HG03095 (cell line): ENCODE measurements around the gene CSF2RB.

ENCODE experiments used
- ATAC-seq: cut with Tn5 transposase; IDR thresholded peaks from one replicate; pipeline ENCODE4 v1.9.1; 2021; ENCODE audit warnings: moderate library complexity; ENCODE audit not compliant: unreplicated experiment

The CSF2RB gene

GRCh38 chr22:36934418-36935312 is 21.2 kb downstream of the CSF2RB start:
- ATAC-seq, result no peak

GRCh38 chr22:36935313-36935610 is 21.8 kb downstream of the CSF2RB start:
- no peak for ATAC-seq

- no peak for ATAC-seq
These were observed 22.3 kb downstream of the CSF2RB start for GRCh38 chr22:36935694-36936093.

- no peak for ATAC-seq
These were observed 23.1 kb downstream of the CSF2RB start for GRCh38 chr22:36936362-36937116.

GRCh38 chr22:36937319-36938027 is 24.0 kb downstream of the CSF2RB start:
- ATAC-seq, result no peak

- no peak for ATAC-seq
These were observed 24.6 kb downstream of the CSF2RB start for GRCh38 chr22:36938028-36938425.

- ATAC-seq, result no peak
These were observed 25.5 kb downstream of the CSF2RB start for GRCh38 chr22:36938886-36939285.

GRCh38 chr22:36940676-36941075 is 27.2 kb downstream of the CSF2RB start:
- ATAC-seq, result no peak

- no peak for ATAC-seq
These were observed 29.1 kb downstream of the CSF2RB start for GRCh38 chr22:36942556-36942955.

- no peak for ATAC-seq
These were observed 33.2 kb downstream of the CSF2RB start for GRCh38 chr22:36946421-36947158.

GRCh38 chr22:36948273-36949225 is 35.1 kb downstream of the CSF2RB start:
- no peak for ATAC-seq

GRCh38 chr22:36950797-36951590 is 37.6 kb downstream of the CSF2RB start:
- no peak for ATAC-seq

GRCh38 chr22:36951746-36952145 is 38.3 kb downstream of the CSF2RB start:
- no peak for ATAC-seq

- ATAC-seq, result no peak
These were observed 40.0 kb downstream of the CSF2RB start for GRCh38 chr22:36953239-36954080.

- ATAC-seq, result no peak
These were observed 41.0 kb downstream of the CSF2RB start for GRCh38 chr22:36954251-36955014.

- ATAC-seq, result no peak
These were observed 42.3 kb downstream of the CSF2RB start for GRCh38 chr22:36955691-36956090.

- ATAC-seq, result no peak
These were observed 44.9 kb downstream of the CSF2RB start for GRCh38 chr22:36958366-36958765.
